NCI-H82 (cell line): Measurements from ENCODE around the gene NRG2.
A peak's percentile ranks its signal among the peaks of the same experiment; 100 is the strongest.

ENCODE experiments used
- DNase-seq: peaks from one replicate; lab custom pipeline; 2025; lab: John Stamatoyannopoulos, UW

The NRG2 gene

DNA sequence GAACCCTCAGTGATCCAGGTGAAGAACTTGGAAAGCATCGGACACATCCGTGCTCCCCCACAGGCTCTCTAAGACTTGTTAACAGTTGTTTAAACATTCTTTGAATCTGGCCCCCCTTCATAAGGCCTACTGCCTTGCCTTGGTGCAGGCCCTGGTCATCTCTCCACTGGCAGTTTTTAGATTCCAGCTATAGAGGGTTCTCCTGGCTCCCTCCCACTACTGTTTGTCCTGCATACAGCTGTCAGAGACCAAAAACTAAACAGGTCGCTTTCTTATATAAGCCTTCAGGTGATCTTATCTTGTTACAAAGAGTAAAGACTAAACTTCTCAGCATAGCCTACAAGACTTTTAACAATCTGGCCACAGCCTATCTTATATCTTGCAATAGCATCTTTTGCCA lies 32.3 kb downstream of the NRG2 start:
- no peak for DNase-seq

DNA sequence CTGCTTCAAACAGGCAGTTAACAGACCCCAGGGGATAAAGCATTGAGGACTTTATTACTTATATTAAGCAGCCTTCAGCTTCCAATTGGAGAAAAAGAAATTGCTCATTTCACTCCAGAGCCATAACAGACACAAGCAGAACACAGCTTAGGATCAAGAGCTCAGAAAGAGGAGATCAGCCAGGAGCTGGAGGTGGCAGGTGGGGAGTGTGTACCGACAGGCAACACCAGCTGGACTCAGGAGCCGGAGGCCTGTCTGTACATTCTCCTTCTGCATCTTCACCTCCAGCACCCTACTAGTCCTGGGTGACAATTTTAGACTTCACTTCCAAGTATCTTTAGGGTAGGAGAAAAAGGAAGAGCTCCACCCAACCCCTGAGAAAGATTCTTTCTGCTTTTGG lies 35.8 kb downstream of the NRG2 start:
- peak; percentile 89 for DNase-seq

DNA sequence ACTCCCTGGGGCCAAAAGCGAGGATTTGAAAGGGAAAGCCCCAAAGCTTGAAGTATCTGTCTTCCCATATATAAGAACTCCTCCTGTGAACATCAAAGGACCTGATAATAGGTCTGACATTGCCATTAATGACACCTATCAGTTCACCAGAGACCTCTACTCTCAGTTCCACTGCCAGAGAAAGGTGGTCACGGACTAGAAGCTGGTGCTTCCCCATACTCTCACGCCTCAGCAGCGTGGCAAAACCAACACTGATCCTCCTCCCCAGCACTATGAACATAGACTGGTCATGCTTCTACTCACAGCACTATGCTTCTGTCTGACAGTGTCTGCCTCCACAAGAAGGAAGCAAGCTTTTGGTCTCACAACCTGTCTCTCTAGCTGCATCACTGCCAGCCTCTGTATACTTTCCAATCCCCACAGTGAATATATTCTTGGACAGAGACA lies 37.9 kb downstream of the NRG2 start:
- no peak for DNase-seq

DNA sequence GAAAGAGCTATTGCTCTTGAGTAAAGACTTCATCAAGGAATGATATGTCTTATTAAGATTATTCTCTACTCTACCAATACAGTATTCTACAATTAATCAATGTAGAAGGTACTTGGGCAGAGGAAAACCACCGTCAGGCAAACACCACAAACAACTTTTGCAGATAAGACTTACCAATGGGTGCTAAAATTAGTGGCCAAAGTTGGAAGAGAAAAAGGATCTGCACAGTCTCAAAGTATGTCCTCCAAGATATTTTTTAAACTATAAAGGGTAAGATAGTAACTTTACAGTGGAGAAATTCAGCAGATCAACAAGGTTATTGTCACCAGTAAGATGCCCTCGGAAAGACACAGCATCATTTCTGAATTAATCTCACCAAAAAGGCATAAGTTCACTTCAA lies 38.9 kb downstream of the NRG2 start:
- DNase-seq: no peak

DNA sequence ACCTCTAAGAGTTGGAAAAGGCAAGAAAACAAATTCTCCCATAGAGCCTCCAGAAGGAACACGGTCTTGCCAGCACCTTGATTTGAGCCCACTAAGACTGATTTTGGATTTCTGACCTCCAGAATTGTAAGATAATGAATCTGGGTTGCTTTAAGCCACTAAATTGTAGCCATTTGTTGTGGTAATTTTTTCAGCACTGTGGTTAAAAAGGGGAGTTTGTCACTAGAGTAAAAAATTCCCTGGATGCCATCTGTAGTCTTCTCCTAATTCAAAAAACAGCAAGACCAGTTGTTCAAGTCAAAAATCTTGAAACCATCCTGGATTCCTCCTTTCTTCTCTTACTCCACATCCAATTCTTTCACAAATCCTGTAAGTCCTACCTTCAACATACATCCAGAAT lies 39.6 kb downstream of the NRG2 start:
- no peak for DNase-seq

DNA sequence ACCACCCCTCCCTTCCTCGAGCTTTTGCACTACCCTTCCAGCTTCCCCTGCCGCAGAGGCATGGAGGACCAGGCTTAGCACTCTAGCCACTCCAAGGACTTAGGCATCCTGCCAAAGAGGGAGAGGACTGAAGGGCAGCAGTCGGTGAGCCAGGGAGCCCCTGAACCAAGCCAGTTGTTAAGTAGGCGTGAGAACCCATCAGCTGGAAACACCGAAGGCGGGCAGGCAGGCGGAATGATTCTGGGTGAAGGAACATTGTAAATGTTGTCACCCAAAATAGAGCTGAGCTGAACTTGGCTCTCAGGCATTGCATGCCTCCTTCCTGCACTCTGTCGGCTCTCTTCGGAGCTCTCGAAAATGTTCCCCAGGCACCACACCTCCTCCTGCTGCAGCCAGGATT lies 42.8 kb downstream of the NRG2 start:
- DNase-seq: no peak

DNA sequence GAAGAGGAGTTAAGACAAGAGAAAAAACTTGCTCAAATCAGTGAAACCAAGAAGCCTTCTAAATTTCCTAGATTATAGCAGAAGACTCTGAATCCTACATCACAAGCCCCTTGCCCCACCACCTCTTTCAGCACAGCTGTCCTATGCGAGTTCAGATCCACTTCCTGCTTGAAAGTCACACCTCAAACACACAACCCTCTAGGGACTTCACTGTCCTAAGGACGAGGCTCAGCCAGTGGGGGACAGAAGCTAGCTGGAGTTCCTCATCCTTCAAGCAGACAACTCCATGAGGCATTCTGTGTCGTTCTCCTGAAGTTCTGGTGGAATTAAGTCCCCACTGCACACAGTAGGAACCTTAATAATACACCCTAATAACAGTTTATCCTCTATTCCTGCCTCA lies 44.3 kb downstream of the NRG2 start:
- DNase-seq: no peak

DNA sequence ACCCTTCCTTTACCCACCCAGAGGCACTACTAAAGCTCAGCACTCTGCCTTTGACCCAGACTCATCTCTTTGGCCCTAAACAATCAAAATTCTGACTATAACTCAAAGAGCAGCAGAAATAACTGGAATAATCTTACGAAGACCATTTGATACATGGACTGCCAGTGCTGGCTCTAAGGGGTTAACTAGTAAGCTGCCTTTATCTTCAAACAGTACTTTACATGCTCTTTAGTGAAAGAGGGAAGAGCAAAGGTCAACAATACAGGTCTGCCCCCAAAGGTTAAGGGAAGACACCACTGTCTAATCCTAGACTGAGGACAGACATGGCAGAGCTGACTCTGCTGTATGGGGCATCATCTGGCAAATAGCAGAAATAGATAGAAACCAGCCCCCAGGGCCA lies 45.8 kb downstream of the NRG2 start:
- no peak for DNase-seq

DNA sequence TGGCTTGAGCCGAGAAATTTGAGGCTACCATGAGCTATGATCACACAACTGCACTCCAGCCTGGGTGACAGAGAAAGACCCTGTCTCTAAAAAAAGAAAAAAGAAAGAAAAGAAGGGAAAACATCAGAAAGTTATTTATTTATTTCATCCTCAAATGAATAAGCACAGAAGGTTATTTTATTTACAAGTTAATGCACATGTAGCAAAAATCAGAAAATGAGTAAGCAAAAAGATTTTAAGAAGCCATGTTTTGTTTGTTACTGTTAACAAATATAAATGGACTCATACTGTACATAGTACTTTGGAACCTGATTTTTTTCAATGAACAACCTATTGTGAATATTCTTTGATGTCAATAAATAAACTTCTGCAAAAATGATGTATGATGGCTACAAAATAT lies 47.2 kb downstream of the NRG2 start:
- DNase-seq: no peak

DNA sequence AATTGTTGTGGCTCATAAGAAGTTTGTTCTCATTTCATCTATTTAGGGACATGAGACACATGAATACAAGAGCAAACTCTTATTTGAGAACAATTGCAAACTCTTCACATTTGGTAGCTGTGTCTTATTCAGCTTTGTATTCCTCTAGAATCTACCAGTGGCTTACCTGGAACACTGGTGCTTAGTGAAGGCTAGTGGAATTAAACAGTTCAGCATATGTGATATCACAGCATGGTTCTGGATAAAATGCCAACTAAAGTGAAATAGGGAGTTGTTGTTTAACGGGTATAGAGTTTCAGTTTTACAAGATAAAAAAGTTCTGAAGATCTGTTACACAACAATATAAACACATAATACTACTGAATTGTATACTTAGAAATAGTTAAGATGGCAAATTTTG lies 48.9 kb downstream of the NRG2 start:
- no peak for DNase-seq

DNA sequence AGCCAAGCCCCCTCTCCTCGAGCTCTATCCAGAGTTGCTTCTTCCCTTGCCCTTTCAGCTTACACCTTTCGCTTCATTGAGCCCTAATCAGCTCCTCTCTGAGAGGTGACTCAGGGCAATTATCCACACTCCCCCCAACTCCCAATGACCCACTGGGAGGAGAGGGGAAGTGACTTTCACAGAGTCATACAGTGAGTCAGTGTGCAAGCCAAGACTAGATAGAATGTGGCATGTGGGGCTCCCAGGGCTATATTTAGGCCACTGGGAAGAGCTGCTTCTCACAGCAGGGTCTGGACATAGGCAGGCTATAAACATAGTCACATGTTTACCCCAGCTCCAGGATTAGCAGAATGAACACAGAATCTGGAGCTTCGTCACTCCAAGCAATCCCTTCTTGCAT lies 57.4 kb downstream of the NRG2 start:
- DNase-seq: peak; percentile 27

DNA sequence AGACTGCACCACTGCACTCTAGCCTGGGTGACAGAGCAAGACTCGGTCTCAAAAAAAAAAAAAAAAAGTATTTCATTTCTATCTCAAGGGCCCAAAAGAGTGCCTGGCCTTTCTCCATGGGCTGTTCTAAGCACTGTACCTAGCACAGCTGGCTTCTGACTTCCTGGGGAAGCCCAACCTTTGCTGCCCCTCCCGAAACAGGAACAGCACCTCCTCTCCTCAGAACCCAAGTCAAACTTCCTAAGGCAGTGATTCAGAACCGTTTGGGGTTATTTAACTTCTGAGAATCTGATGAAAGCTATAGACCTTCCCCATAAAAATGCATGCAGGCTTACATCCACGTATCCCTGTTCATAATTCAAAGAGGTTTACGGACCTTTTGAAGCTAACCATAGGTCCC lies 57.8 kb downstream of the NRG2 start:
- no peak for DNase-seq

DNA sequence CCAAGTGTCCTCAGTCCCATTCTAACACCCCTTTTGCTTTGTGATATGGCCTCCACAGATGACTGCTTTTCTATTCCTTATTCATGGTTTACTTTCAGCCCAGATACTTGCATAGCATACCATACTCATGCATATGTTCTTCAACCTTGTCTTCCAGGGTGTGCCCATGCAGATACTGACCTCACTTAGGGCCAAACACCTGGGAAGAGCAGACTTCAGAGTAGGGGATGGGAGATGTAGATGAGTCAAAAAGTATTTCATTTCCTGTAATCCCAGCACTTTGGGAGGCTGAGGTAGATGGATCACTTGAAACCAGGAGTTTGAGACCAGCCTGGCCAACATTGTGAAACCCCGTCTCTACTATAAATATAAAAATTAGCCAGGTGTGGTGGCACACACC lies 58.3 kb downstream of the NRG2 start:
- no peak for DNase-seq

DNA sequence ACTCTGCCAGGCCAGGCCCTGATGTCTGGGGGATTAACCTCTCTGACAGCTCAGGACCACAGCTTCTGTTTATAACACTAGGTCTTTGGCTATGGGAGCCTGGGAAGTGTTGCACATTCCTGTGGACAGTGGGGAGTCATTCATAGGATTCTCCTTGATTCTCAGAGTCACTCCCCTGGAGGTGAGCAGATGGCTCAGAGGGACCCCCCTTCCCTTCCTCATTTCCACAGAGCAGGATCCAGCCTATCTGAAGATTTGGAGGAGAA lies 60.2 kb downstream of the NRG2 start:
- peak; percentile 65 for DNase-seq

DNA sequence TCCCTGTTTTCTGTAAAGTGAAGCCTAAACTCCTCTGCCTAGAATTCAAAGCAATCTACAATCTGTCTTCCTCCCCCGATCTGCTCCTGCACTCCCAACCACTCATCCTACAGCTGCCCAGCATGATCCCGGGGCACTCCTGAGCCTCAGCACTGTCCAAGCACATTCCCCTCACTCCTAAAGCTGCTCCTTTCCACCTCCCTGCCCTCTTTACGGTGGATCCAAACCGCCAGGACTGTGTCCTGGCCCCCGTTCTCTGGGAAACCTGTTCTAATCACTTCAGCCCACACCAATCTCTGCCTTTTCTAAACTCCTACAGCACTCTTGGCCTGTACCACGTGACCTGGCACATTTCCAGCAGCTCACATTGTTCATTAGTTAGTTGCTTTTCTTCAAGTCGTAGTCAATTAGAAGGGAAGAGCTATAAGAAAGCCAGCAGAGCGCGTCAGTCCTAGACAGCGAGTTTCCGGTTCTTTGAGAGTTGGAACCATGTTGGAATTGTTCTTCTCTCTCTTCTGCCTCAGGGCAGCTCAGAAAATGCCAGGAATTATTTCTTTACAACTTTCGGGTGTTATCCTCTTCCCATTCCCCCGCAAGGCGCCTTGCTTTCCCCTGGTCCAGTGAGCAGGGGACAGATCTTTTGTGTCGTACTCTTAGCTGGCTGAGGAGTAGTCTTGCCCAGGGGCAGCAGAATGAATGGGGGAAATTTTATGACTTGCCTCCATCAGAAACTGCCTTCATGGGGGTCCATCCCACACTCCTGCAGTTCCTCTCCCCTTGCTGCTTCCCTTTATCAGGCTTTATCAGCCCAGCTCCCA lies 60.7 kb downstream of the NRG2 start:
- peak; percentile 81 for DNase-seq

DNA sequence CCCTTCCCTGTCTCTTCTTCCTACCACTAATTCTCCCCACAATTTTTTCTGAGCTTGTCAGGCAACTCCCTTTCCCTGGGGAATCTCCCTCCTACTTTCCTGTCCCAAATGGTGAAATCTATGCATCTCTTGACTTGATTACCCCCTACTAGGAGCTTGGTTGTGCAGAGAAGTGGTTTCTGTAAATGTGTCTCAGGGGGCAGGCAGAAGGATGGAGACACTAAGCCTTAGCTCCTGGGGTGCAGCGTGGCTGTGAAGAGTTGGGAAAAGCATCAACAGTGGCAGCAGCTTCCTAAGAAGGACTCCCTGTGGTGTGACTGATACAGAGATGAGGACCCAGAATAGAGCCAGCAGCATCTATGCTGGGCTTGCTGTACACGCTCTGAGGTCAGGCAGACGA lies 62.3 kb downstream of the NRG2 start:
- DNase-seq: no peak

DNA sequence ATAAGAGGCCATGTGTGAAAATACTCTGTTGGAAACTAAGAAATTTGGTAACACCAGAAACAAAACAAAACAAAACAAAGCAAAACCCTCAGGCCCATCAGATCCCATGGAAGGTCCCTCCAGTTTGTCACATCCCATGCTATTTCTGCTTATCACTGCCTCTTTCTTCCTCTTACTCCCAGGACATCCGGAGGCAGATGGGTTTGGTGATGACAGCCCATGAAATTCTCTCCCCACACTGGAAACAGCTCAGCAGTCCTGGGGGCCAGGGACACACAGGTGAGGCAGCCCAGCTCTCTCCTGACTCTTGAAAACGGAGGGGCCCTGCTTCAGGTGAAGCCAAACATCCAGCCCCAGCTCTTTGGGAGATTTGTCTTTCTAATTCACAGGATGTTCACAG lies 63.2 kb downstream of the NRG2 start:
- no peak for DNase-seq

DNA sequence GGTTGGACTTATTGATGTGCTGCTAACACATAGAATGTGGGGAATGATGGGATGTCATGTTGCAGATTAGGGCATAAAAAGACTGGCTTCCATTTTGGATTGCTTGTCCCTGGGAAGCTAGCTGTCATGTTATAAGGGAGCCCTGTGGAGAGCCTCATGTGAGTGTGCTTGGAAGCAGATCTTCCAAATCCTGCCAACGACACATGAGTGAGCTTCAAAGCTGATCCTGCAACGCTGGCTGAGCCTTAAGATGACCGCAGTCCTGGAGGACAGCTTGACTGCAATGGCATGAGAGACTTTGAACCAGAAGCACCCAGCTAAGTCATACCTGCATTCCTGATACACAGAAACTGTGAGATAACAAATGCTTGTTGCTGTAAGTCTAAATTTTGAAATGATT lies 63.6 kb downstream of the NRG2 start:
- no peak for DNase-seq

DNA sequence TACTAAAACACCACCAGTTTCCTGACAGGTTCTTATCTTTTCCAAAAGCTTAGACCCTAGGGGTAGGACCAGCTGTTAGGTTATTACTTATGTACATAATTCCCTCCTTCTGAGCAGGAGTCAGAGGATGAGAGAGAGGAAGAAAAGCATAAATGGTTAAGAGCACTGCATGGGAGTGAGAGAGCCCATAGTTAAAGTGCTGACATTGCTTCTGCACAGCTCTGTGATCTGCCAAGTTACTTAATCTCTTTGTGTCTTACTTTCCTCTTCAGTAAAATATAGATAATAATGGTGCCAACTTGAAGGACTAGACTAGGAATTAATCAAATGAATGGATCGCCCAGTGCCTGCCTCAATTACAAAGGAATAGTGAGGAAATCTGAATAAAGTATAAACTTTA lies 66.4 kb downstream of the NRG2 start:
- peak; percentile 77 for DNase-seq

DNA sequence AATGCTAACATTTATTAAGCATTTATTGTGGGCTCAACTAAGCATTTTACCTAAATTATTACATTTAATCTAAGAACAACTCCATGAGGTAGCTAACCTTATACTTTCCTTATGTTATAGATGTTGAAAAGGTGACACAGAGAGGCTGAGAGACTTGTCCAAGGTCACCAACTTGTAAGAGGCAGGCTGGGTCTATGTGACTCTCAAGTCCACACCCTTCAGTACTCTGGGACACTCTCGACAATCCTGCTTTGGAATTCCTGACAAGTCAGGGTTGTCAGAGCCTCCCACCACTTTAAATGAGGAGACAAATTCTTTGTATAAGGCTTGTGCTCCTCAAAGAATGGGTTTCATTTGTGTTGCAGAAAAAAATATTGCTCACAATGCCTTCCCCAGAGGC lies 67.2 kb downstream of the NRG2 start:
- DNase-seq: peak; percentile 39

DNA sequence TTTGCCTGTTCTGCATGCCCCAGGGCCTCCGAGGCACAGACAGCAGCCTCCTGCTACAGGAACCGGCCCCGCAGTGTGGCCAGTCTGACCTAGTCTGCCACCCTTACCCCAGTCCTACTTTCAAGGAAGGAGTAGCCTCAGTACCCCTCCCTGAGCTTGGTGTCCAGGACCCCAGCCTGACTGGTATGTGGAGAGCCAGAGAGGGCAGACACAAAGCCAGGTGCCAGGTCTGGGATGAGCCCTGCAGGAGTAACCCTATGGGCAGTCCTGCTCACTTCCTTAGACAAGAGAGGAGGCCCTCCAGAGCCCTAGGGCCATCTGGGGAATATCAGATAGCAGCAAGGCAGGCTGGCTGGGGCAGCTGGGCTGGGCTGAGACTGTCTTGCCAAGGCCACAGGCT lies 67.8 kb downstream of the NRG2 start:
- peak; percentile 33 for DNase-seq

DNA sequence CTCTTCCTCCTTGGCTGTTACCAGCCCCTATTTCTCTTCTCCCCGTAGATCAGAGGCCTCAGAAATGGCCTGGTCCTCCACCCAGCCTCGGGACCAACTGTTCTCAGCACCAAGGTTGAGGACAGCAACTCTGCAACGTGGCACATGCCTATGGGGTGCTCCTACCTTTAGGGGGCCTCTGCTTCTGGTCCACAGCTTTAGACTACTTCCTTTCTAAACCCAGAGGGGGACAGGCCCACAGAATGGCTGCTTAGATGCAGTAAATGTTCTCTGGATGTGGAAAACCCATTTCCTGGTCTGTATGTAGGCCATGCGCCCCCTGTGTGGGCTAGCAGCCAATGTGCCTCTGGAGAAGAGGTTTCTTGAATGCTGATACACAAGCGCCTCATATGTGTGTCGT lies 68.4 kb downstream of the NRG2 start:
- DNase-seq: no peak

DNA sequence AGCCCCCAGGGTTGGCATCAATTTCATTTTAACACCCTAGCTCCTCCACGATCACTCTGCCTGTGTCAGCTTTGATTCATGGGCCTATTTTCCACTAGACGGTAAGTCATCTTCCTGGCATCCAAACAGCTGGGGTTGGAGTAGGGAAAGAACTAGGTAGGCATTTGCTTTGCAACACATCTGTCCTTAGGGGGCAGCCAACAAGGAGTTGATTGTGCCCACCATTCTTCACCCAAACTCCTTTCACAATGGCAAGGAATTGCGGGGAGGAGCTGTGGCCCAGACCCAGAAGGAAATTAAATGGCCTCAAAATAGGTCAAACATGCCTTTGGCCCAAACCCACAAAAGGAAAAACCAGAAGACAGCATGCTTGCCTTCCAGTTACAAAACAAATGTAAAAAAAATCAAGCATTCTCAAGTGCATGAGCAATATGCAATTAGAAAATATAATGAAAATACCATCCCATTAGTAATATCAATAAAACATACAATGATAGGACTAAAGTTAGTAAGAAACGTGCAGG lies 71.8 kb downstream of the NRG2 start:
- DNase-seq: no peak

DNA sequence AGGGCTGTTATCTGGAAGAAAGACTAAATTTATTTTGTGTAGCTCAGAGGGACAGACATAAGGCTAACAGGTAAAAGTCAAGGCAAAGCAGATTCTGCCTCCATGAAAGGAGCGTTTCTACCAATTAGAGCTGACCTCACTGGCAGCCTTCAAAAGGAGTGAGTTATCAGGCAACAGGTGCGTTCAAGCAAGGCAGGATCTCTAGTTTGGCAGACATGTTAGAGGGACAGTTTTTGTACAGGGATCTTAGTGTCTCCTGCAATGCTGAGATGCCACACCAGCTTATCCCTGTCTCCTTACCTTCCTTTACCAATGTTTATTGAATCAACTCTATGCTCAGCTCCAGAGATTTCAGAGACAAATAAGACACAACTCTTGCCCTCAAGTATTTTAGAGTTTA lies 73.8 kb downstream of the NRG2 start:
- DNase-seq: no peak
